Hematopoietic multipotent progenitor cell treated with erythropoietin and hydrocortisone succinate and interleukin-3 and kit ligand, for 17 days (in vitro differentiated cells): ENCODE data around the gene SIL1.

Experiments
- DNase-seq: peaks from one replicate; pipeline ENCODE4 v3.0.0-alpha.2; 2015; ENCODE audit warnings: low spot score

Gene SIL1

GRCh38 chr5:138954257-138955012 is 243.7 kb downstream of the SIL1 start:
- no peak for DNase-seq

GRCh38 chr5:138953387-138954256 is 244.5 kb downstream of the SIL1 start:
- DNase-seq, result peak; percentile 49

GRCh38 chr5:138952962-138953361 is 245.2 kb downstream of the SIL1 start:
- DNase-seq, result no peak

- DNase-seq, result no peak
Measured at GRCh38 chr5:138951986-138952735, 246.0 kb downstream of the SIL1 start.

GRCh38 chr5:138951091-138951985 is 246.8 kb downstream of the SIL1 start:
- no peak for DNase-seq

- no peak for DNase-seq
Measured at GRCh38 chr5:138950421-138951031, 247.6 kb downstream of the SIL1 start.

- no peak for DNase-seq
Measured at GRCh38 chr5:138949988-138950387, 248.2 kb downstream of the SIL1 start.

- DNase-seq, result no peak
Measured at GRCh38 chr5:138949223-138949574, 249.0 kb downstream of the SIL1 start.

GRCh38 chr5:138948471-138949222 is 249.5 kb downstream of the SIL1 start:
- DNase-seq, result no peak

GRCh38 chr5:138947780-138948179 is 250.4 kb downstream of the SIL1 start:
- DNase-seq, result no peak

- no peak for DNase-seq
Measured at GRCh38 chr5:138946831-138947560, 251.2 kb downstream of the SIL1 start.

GRCh38 chr5:138946241-138946623 is 251.9 kb downstream of the SIL1 start:
- DNase-seq, result no peak

GRCh38 chr5:138945421-138946240 is 252.5 kb downstream of the SIL1 start:
- DNase-seq, result no peak

- DNase-seq, result no peak
Measured at GRCh38 chr5:138944527-138945322, 253.4 kb downstream of the SIL1 start.

GRCh38 chr5:138943599-138944173 is 254.5 kb downstream of the SIL1 start:
- DNase-seq, result no peak

- DNase-seq, result no peak
Measured at GRCh38 chr5:138942861-138943260, 255.3 kb downstream of the SIL1 start.

GRCh38 chr5:138942066-138942465 is 256.1 kb downstream of the SIL1 start:
- no peak for DNase-seq

GRCh38 chr5:138938526-138938925 is 259.6 kb downstream of the SIL1 start:
- no peak for DNase-seq
